GM19463 (cell line): ENCODE measurements around the gene ST3GAL3.
"Not testable (repeated sequence)": the region's sequence is repeated elsewhere in the genome, so short reads cannot be mapped to it uniquely, and the experiment has no call there.

Experiments used
- ATAC-seq: cut with Tn5 transposase; IDR thresholded peaks from one replicate; pipeline ENCODE4 v1.9.1; 2021; ENCODE audit warnings: mild to moderate bottlenecking, moderate library complexity; ENCODE audit not compliant: unreplicated experiment

ST3GAL3 gene

GRCh38 chr1:43817304-43817939 is 110.1 kb downstream of the ST3GAL3 start:
- ATAC-seq: no peak

- ATAC-seq: no peak
Observed at GRCh38 chr1:43818691-43819090, 111.4 kb downstream of the ST3GAL3 start.

- ATAC-seq: no peak
Observed at GRCh38 chr1:43819357-43819756, 112.0 kb downstream of the ST3GAL3 start.

- ATAC-seq: no peak
Observed at GRCh38 chr1:43821471-43821870, 114.1 kb downstream of the ST3GAL3 start.

GRCh38 chr1:43822040-43822690 is 114.8 kb downstream of the ST3GAL3 start:
- no peak for ATAC-seq

GRCh38 chr1:43824795-43825194 is 117.5 kb downstream of the ST3GAL3 start:
- ATAC-seq: no peak

GRCh38 chr1:43828574-43828973 is 121.2 kb downstream of the ST3GAL3 start:
- ATAC-seq: no peak

GRCh38 chr1:43830802-43831201 is 123.5 kb downstream of the ST3GAL3 start:
- ATAC-seq: no peak

GRCh38 chr1:43831851-43832250 is 124.5 kb downstream of the ST3GAL3 start:
- ATAC-seq: no peak

- ATAC-seq: peak; percentile 37
Observed at GRCh38 chr1:43832255-43832654, 124.9 kb downstream of the ST3GAL3 start.

- no peak for ATAC-seq
Observed at GRCh38 chr1:43832998-43833397, 125.7 kb downstream of the ST3GAL3 start.

- not testable (repeated sequence) for ATAC-seq
Observed at GRCh38 chr1:43833902-43834279, 126.6 kb downstream of the ST3GAL3 start.

GRCh38 chr1:43834280-43835081 is 127.1 kb downstream of the ST3GAL3 start:
- ATAC-seq: no peak

- no peak for ATAC-seq
Observed at GRCh38 chr1:43835082-43836021, 128.0 kb downstream of the ST3GAL3 start.

GRCh38 chr1:43836267-43836951 is 129.1 kb downstream of the ST3GAL3 start:
- ATAC-seq: peak; percentile 61

GRCh38 chr1:43839056-43839455 is 131.7 kb downstream of the ST3GAL3 start:
- ATAC-seq: no peak

GRCh38 chr1:43841321-43842174 is 134.2 kb downstream of the ST3GAL3 start:
- no peak for ATAC-seq

GRCh38 chr1:43842175-43842498 is 134.8 kb downstream of the ST3GAL3 start:
- ATAC-seq: no peak

GRCh38 chr1:43843684-43844083 is 136.3 kb downstream of the ST3GAL3 start:
- no peak for ATAC-seq
